ENCODE results near the gene JMJD8.

The JMJD8 gene

DNA sequence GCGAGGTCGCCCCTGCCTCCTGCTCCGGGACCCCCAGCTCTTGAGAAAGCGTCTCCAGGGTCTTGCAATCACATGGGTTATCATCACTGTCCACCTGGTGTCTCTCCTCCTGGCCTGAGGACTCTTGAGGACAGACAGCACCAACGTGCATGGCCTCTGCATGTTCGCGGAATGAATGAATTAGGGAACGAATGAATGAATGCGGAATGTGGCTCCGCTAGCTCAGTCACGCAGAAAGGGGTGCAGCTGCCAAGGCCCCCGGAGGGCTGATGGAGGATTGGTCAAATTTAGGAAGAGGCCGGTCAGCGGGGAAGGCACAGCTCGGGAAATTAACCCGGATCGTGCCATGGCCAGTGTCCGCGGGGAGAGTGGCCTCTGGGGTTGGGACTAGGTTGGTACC is 18.2 kb upstream of the JMJD8 start:
- no peak overlapping the region for H3K4me3 ChIP-seq (ENCODE audit: low read depth, low read length)
- DNase-seq (ENCODE audit: low read depth) = no peak
- TF ChIP-seq, protein P1, sequence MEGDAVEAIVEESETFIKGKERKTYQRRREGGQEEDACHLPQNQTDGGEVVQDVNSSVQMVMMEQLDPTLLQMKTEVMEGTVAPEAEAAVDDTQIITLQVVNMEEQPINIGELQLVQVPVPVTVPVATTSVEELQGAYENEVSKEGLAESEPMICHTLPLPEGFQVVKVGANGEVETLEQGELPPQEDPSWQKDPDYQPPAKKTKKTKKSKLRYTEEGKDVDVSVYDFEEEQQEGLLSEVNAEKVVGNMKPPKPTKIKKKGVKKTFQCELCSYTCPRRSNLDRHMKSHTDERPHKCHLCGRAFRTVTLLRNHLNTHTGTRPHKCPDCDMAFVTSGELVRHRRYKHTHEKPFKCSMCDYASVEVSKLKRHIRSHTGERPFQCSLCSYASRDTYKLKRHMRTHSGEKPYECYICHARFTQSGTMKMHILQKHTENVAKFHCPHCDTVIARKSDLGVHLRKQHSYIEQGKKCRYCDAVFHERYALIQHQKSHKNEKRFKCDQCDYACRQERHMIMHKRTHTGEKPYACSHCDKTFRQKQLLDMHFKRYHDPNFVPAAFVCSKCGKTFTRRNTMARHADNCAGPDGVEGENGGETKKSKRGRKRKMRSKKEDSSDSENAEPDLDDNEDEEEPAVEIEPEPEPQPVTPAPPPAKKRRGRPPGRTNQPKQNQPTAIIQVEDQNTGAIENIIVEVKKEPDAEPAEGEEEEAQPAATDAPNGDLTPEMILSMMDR (IDR thresholded peaks at IDR 0.05; ENCODE audit: low read depth, low read length, missing control alignments) = no peak

DNA sequence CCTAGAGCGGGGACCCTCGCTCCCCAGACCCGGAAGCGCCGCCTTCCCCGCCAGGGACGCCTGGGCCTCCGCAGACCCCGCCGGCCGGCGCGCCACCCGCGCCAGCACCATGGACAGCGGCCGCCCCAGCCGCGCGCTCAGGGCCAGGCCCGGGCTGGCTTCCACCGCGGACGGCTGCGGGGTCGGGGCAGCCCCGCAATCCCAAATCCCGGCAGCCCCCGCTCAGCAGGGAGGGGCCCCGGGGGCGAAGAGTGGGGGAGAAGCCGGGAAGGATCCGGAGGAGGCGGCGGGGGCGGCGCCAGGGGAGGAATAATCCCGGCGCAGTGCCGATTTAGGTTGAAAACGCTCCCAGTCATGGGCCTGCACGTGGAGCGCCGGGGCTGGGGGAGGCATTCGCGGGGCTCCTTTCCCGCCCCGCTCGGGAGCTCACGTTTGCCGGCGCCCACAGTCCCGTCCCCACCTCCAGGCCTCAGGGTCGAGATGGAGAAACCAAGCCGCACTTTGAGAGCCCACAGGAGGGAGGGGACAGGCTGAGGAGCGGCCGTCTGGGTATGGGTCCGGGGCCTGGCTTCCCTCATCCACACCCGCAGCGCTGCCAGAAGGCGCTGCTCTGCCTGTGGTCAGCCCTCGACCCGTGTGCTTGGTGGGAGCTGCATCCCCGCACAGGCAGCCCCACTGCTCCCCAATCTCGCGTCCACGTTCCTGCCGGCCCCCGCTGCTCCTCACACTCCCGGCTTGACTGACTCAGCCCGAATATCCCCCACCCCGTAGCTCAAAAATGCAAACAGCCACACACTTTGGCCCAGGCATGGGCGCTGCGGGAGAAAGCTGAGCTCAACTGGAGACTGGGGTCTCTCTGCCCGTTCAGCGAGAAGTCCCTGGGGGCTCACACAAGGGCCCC is 16.8 kb upstream of the JMJD8 start:
- DNase-seq (ENCODE audit: low read depth) = no peak
- TF ChIP-seq, protein P1 (IDR thresholded peaks at IDR 0.05; ENCODE audit: low read depth, low read length, missing control alignments) = no peak
- H3K4me3 ChIP-seq (ENCODE audit: low read depth, low read length) = no peak overlapping the region

DNA sequence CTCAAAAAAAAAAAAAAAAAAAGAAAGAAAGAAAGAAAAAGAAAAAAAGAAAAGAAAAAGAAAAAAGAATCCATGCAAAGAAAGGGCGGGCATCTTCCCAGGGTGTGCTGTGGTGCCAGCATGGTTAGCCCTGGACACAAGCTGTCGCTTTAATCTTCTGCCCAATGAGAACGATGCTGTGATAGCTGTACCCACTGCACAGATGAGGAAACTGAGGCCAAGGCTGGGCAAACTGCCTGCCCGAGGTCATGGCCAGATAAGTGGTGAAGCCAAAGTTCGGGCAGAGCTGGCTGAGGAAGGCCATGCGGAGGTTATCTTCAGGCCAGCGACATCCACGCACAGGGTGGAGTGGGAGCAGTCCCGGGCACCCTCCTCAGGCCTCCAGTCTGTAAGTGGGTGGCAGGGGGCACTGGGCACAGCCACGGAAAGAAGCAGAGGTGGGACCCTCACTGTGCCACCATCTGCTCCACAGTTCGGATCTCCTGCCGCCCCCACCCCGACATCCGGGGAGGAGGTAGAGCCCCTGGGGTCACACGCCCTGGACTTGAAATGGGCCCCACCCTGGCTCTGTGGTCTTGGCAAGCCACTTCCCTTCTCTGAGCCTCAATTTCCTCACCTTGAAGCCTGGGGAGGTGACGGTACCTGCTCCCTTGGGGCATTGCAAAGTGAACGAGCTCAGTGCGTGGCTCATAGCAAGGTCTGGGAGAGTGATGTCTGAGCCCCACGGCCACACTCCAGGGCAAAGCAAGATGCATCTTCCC is 15.0 kb upstream of the JMJD8 start:
- TF ChIP-seq, protein P1 (IDR thresholded peaks at IDR 0.05; ENCODE audit: low read depth, low read length, missing control alignments) = no peak
- no peak for DNase-seq (ENCODE audit: low read depth)
- no peak overlapping the region for H3K4me3 ChIP-seq (ENCODE audit: low read depth, low read length)

DNA sequence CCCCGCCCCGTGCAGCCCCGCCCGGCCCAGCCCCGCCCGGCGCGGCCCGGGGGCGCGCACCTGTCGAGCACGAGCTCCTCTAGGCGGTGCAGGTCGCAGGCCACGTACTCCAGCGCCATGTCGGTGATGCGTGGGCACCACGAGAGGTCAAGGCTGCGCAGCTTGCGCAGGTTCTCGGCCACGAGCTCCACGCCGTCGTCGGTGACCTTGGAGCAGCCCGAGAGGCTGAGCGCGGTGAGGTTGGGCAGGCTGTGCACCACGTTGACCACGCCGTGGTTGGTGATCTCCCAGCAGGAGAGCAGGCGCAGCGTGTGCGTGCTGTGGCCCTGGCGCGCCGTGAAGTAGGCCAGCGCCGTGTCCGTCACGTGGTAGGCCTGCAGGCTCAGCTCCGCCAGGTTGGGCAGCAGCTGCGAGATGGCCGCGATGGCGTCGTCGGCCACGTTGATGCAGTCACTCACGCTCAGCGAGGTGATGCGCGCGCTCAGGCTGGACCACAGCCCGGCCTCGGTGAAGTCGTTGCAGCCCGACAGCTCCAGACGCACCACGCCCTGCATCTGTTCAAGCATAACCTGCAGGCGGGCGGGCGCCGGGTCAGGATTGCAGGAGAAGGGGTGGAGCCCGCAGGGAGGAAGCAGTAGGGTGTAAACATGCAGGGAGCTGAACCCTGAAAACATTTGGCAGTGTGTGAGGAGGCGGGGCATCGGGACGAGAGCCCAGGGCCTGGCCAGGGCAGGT is 11.4 kb upstream of the JMJD8 start:
- peak overlapping the region; percentile 49 for H3K4me3 ChIP-seq (ENCODE audit: low read depth, low read length)

DNA sequence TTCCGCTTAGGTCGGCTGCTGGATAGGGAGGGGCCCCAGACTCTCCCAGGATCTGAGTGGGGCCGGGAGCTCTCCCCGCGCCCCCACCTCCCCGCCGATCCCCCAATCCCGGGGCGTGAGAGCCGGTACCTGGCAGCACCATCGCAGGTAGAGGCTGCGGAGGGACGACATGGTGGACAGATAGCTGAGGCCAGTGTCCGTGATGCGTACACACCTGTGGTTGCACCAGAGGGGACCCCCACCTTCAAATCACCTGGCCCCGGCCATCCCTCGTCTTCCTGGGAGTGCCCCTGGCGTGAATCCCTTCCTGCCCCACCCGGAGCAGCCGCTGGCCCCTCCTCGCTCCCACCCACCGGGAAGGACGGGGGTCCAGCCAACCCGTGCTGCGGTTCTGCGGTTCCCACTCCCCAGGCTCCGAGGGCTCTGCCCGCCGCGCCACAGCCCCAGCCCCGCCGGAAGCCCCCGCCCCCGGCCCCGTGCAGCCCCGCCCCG is 10.8 kb upstream of the JMJD8 start:
- peak overlapping the region; percentile 49; the same call in 1 of the 2 replicates for H3K4me3 ChIP-seq (ENCODE audit: low read depth, low read length)
- DNase-seq (ENCODE audit: low read depth) = no peak
- TF ChIP-seq, protein P1 (IDR thresholded peaks at IDR 0.05; ENCODE audit: low read depth, low read length, missing control alignments) = no peak

More for the DNA sequence above, 11.4 kb upstream of the JMJD8 start:
- TF ChIP-seq, protein P1 (IDR thresholded peaks at IDR 0.05; ENCODE audit: low read depth, low read length, missing control alignments) = no peak
- no peak for DNase-seq (ENCODE audit: low read depth)

DNA sequence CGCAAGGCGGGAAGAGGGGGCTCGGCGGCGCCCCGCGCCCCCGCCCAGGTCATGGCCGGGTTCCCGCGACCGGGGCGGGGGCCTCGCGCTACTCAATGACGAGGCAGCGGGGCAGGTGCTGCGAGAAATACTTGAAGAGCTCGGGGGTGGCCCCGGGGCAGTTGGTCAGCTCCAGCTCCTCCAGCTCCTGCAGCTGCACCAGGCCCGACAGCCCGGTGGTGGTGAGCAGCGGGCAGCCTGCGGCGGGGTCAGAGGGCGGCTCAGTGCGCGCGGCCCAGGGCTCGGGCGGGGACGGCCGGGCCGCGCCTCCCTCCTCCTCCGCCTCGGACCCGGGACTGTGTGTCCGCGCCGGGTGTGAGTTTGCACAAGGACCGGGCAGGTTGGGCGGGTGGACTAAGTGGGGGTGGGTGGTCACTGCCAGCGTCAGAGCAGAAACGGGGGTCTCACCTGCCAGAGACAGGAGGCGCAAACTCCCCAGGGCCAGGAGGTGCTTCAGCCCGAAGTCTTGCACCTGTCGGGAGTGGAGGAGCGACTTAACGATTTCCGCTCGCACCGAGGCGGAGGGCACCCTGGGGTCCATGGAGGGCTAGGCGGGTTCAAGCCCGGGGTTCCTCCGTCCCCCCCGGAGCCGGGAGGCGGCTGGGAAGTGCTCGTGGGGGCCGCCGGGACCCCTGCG is 10.2 kb upstream of the JMJD8 start:
- H3K4me3 ChIP-seq (ENCODE audit: low read depth, low read length) = 0 out of 2 replicates have a peak overlapping the region, but pooled peaks have one; percentile 49
- no peak for DNase-seq (ENCODE audit: low read depth)
- TF ChIP-seq, protein P1 (IDR thresholded peaks at IDR 0.05; ENCODE audit: low read depth, low read length, missing control alignments) = no peak
